SK-N-MC (cell line): Measurements from ENCODE around the gene OR14A16.

ENCODE experiments used
- EZH2 ChIP-seq: fragments of 200-600 bp; sonication (generic); IDR thresholded peaks from one replicate; pipeline ENCODE4 v1.6.1; 2017; ENCODE audit warnings: antibody characterized with exemption
- FOXP2 ChIP-seq: optimal IDR thresholded peaks from 2 replicates; pipeline ENCODE3; 2011; ENCODE audit warnings: mild to moderate bottlenecking, moderate library complexity; ENCODE audit not compliant: insufficient read depth; ENCODE audit errors: extremely low read length, control extremely low read depth
- POLR2AphosphoS5 ChIP-seq: IDR thresholded peaks from 2 replicates; pipeline ENCODE4 v1.6.1; 2012; ENCODE audit warnings: mild to moderate bottlenecking, low read depth, low read length, borderline replicate concordance

- TF ChIP-seq EZH2 (no peak), POLR2AphosphoS5 (no peak), FOXP2 (no peak)
Observed at GRCh38 chr1:247845011-247845692, 21.2 kb upstream of the OR14A16 start.
